ENCODE measurements around the gene PLXNA1.

PLXNA1 gene

DNA sequence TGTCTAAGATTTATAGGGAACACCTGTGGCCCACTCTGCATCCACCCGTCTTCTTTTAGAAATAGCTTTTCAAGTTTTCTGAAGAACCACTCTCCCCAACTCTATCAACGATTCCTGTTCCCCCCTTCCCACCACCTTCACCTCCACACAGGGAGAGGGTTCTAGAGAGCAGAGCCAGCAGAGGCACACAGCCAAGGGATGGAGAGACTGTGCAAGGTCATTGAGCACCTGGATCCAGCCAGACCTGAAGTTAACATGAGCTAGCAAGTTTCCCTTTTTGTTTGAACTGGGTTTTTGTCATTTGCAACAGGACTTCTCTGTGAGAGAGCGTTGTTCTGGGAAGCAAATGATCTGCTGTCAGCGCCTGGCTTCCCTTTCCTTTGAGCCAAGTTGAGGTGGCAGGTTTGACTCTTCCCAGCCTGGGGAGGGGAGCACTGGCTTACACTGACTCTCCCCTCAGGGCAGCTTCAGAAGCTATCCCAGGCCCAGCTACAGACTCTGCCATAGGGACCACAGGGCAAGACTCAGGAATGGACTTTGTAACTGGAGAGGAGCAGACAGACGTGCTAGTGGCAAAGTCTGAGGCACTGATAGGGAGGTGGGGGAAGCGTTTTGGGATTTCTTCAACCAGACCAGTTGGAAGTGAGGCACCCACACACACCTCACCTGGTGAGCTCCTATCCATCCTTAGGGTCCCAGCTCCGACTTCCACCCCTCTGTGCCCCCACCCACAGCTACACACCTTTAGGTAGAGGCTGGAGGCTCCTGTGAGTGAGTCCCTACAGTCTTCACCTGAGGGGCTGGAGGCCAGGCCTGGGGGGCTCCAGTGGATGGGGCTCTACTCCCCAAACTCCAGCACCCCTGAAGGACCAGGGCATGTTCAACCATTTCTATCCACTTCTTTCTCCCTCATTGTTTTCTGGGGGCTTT, 19.4 kb upstream of the PLXNA1 start:
- Histone ChIP-seq H3K79me2 (ENCODE audit: low read length) (no peaks in the 10 kb centered on the region), H2AFZ (ENCODE audit: low read length) (no peak overlapping the region), H3K4me3 (ENCODE audit: low read length) (no peak overlapping the region), H3K4me1 (ENCODE audit: low read length) (no peaks in the 10 kb centered on the region), H3K27me3 (replicated peaks; ENCODE audit: insufficient read depth, low read length) (no peaks in the 10 kb centered on the region), H4K20me1 (ENCODE audit: insufficient read depth, low read length) (no peaks in the 10 kb centered on the region), H3K27ac (ENCODE audit: low read length) (no peak overlapping the region), H3K4me2 (ENCODE audit: low read depth, low read length) (no peak overlapping the region), H3K9ac (ENCODE audit: low read length) (no peak overlapping the region), H3K9me3 (replicated peaks; ENCODE audit: insufficient read depth, low read length) (no peaks in the 10 kb centered on the region), H3K36me3 (replicated peaks; ENCODE audit: insufficient read depth, low read length) (no peaks in the 10 kb centered on the region), H3F3A (ENCODE audit: insufficient read depth, low read length) (no peaks in the 10 kb centered on the region), H3K9me2 (replicated peaks; ENCODE audit: insufficient read depth, low read length) (no peaks in the 10 kb centered on the region)
- no peak for TF ChIP-seq EZH2phosphoT487 (IDR thresholded peaks at IDR 0.05; ENCODE audit: low read length)
- TF ChIP-seq, protein P1, sequence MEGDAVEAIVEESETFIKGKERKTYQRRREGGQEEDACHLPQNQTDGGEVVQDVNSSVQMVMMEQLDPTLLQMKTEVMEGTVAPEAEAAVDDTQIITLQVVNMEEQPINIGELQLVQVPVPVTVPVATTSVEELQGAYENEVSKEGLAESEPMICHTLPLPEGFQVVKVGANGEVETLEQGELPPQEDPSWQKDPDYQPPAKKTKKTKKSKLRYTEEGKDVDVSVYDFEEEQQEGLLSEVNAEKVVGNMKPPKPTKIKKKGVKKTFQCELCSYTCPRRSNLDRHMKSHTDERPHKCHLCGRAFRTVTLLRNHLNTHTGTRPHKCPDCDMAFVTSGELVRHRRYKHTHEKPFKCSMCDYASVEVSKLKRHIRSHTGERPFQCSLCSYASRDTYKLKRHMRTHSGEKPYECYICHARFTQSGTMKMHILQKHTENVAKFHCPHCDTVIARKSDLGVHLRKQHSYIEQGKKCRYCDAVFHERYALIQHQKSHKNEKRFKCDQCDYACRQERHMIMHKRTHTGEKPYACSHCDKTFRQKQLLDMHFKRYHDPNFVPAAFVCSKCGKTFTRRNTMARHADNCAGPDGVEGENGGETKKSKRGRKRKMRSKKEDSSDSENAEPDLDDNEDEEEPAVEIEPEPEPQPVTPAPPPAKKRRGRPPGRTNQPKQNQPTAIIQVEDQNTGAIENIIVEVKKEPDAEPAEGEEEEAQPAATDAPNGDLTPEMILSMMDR (IDR thresholded peaks at IDR 0.05; ENCODE audit: low read length): no peak
- no peak for TF ChIP-seq EZH2 (optimal IDR thresholded peaks at IDR 0.05; ENCODE audit: low read depth, low read length)
- DNase-seq: no peak

DNA sequence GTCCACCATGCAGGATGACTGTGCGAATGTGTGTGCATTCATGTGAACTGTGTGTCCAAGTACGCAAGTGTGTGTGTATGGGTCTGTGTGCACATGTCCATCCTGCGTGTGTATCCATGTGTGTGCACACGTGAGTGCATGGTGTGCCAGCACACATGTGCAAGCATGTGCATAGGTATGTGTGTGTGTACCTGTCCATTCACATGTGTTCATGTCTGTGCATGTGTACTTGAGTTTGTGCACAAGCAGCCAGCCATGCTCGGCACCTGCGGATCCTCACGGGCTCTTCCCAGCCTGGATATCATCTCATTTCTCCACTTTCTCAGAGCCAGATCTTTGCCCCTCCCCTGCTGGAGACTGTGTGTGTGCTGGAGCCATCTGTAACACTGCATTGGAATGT, 18.7 kb upstream of the PLXNA1 start:
- H3K4me2 ChIP-seq (ENCODE audit: low read depth, low read length): no peak overlapping the region
- H3K36me3 ChIP-seq (replicated peaks; ENCODE audit: insufficient read depth, low read length): no peaks in the 10 kb centered on the region
- TF ChIP-seq, protein P1 (IDR thresholded peaks at IDR 0.05; ENCODE audit: low read length): no peak
- TF ChIP-seq EZH2 (optimal IDR thresholded peaks at IDR 0.05; ENCODE audit: low read depth, low read length): no peak
- no peak for TF ChIP-seq EZH2phosphoT487 (IDR thresholded peaks at IDR 0.05; ENCODE audit: low read length)
- H2AFZ ChIP-seq (ENCODE audit: low read length): no peak overlapping the region
- no peak overlapping the region for H3K27ac ChIP-seq (ENCODE audit: low read length)
- no peak overlapping the region for H3K9ac ChIP-seq (ENCODE audit: low read length)
- no peaks in the 10 kb centered on the region for H3K79me2 ChIP-seq (ENCODE audit: low read length)
- no peak for DNase-seq
- no peaks in the 10 kb centered on the region for H3F3A ChIP-seq (ENCODE audit: insufficient read depth, low read length)
- H3K27me3 ChIP-seq (replicated peaks; ENCODE audit: insufficient read depth, low read length): no peaks in the 10 kb centered on the region
- H4K20me1 ChIP-seq (ENCODE audit: insufficient read depth, low read length): no peaks in the 10 kb centered on the region
- H3K9me3 ChIP-seq (replicated peaks; ENCODE audit: insufficient read depth, low read length): no peaks in the 10 kb centered on the region
- no peaks in the 10 kb centered on the region for H3K9me2 ChIP-seq (replicated peaks; ENCODE audit: insufficient read depth, low read length)
- no peaks in the 10 kb centered on the region for H3K4me1 ChIP-seq (ENCODE audit: low read length)
- no peak overlapping the region for H3K4me3 ChIP-seq (ENCODE audit: low read length)

DNA sequence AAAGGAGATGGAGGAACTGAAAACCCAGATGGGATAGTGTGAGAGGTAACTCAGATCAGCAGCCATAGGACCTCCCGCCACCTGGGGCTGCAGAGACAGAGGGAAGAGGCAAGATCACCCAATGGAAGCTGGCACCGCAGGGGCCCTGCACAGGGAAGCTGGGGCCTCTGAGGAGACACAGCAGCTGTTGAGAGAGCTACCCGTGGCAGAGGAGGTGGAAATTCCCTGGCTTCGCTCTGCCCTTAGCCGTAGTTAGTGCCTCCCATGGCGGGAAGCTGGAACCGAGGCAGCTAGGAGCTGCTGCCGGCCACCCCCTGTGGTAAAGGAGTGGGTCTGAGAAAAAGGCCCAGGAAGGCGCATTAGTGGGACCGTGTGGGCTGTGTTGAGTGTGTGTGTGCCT, 18.0 kb upstream of the PLXNA1 start:
- Histone ChIP-seq H3F3A (ENCODE audit: insufficient read depth, low read length) (no peaks in the 10 kb centered on the region), H2AFZ (ENCODE audit: low read length) (no peak overlapping the region), H3K4me2 (ENCODE audit: low read depth, low read length) (no peak overlapping the region), H3K9ac (ENCODE audit: low read length) (no peak overlapping the region), H4K20me1 (ENCODE audit: insufficient read depth, low read length) (no peaks in the 10 kb centered on the region), H3K27ac (ENCODE audit: low read length) (no peak overlapping the region), H3K9me3 (replicated peaks; ENCODE audit: insufficient read depth, low read length) (no peaks in the 10 kb centered on the region), H3K4me1 (ENCODE audit: low read length) (no peaks in the 10 kb centered on the region), H3K79me2 (ENCODE audit: low read length) (no peaks in the 10 kb centered on the region), H3K27me3 (replicated peaks; ENCODE audit: insufficient read depth, low read length) (no peaks in the 10 kb centered on the region), H3K9me2 (replicated peaks; ENCODE audit: insufficient read depth, low read length) (no peaks in the 10 kb centered on the region), H3K36me3 (replicated peaks; ENCODE audit: insufficient read depth, low read length) (no peaks in the 10 kb centered on the region), H3K4me3 (ENCODE audit: low read length) (no peak overlapping the region)
- DNase-seq: no peak
- TF ChIP-seq, protein P1 (IDR thresholded peaks at IDR 0.05; ENCODE audit: low read length): no peak
- no peak for TF ChIP-seq EZH2 (optimal IDR thresholded peaks at IDR 0.05; ENCODE audit: low read depth, low read length)
- no peak for TF ChIP-seq EZH2phosphoT487 (IDR thresholded peaks at IDR 0.05; ENCODE audit: low read length)

All from MM.1S (cell line).